Measurements from ENCODE around the gene CTNNA1. TPM values are rescaled to one million over a fixed set of nuclear protein-coding genes. Genes with fewer than 3 reads are reported as not detected.

CTNNA1 gene
- total RNA-seq, 2 donors from 2014 or later: 259 to 314 TPM

DNA sequence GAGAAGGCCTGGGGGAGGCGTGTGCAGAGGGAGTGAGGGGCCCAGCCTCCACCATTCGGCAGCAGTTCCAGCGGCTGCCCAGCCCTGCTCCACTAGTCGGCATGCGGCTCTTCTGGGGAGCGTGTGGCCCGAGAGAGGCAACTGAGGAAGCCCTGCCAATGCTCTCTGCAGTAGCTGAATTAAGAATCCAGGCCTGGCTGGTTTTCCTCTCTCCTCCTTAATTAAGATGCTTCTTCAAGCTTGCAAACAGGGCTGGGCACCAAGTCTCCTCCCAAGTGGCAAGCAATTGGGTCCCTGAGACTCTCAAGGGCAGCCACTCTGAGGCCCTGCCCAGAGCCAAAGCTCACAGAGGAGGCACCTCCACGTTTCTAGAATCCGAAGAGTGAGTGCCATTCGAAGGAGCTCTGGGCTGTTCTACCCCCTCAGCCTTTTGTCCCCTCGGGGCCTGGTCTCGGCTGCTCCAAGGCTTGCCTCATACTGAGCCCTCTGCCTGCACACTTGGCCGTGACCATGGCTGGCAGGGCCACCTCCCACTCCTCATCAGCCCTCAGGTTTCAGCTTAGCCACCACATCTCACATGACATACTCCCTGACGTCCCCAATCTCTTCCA, 197.3 kb downstream of the CTNNA1 start:
- ATAC-seq (no peak), DNase-seq (no peak)
- intact Hi-C loops (cut with DNase I): no loop called here

DNA sequence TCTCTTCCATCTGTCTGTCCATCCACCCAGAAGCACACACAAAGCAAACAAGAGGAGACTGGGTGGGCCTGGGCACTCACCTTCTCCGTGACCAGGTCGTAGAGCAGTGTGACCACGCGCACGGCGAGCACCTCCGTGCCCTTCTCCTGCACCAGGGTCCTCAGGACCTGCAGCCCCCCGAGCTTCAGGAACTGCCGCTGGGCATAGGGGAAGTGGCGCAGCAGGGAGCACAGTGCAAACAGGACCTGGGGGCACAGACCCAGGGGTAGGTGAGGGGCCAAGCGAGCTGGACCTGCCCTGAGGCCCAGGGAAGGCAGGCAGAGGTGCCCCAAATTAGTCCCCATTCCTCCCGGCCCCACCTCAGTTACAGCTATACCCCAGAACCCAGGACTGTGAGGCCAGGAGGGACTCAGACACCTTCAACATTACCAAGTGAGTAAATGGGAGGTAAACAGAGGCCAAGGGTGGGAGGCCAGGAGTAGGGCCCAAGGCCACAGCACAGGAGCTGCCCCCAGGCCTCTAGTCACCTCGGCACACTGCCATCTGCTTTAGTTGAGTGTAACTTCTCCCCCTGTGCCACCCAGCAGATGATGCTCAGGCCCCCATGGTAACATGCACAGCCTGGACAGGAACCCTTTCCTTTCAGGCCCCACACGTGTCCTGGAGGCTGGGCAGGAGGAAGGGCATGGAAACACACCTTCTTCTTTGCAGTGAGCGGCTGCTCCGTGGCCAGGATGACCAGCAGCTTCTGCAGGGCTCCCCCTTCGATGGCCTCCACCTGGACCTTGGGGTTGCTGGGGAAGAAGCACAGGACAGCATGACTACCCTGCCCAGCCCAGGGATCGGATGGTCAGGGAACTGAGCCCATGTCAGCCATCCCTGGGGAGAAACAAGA, 198.1 kb downstream of the CTNNA1 start:
- intact Hi-C loops (cut with DNase I): no loop called here

GRCh38 chr5:138951986-138952735, 198.9 kb downstream of the CTNNA1 start:
- no peak for DNase-seq
- no peak for ATAC-seq
- intact Hi-C loops (cut with DNase I): no loop called here

More for the DNA sequence above, 198.1 kb downstream of the CTNNA1 start:
- no peak for DNase-seq
- ATAC-seq: no peak

DNA sequence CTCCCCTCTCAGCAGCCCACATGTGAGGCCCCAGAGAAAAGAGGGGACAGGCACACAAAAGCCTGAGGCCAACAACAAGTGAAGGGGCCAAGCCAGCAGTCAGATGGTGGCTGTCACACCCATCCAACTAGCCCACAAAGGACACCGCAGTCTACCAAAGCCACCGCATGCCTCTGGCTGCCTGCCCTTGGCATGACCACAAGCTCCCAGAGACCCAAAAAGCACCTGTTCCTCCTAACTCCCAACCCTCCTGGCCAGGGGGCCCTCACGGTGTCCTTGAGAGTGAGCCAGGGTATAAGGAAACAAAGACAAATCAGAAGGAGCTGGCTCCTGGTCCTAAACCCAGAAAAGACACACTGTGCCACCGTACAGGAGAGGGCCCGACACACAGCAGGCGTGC, 199.7 kb downstream of the CTNNA1 start:
- intact Hi-C loops (cut with DNase I): no loop called here
- ATAC-seq (peak; percentile 2 to 5), DNase-seq (no peak)

GRCh38 chr5:138953387-138954256, 200.4 kb downstream of the CTNNA1 start:
- intact Hi-C loops (cut with DNase I): no loop called here
- ATAC-seq (peak; percentile 90 to 94), DNase-seq (peak; percentile 92)

- intact Hi-C loops (cut with DNase I): no loop called here
- DNase-seq (no peak), ATAC-seq (peak in 1 of 2 donors; percentile 24)
Measured at GRCh38 chr5:138954257-138955012, 201.2 kb downstream of the CTNNA1 start.

DNA sequence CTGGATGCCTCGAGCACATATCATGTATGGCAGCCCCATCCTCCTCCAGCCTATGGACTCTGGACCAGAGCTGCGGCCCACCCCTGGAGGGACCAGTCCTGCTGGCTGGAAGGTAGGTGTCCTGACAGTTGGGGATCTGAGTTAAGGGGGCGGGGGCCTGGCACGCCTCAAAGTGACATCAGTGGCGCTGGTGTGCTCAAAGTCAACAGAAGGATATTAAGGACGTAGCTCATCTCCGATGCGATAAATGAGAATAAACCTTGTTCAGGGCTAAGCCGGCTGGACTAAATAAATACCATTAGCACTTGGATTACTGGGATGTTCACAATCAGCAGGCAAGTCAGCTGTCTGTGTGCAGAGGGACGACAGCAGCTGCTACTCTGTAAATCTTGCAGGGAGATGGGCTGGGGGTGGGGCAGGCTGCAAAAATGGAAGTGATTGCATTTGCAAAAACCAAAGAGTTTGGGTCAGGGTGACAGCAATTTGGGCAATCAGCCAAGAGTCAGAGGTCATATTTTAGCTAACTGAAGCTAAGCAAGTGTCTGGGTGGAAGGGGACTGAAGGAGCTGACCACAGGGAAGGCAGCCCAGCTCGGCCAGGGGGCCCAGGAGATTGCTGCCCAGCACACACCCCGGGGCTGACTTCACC, 201.9 kb downstream of the CTNNA1 start:
- ATAC-seq (peak in 1 of 2 donors; percentile 9), DNase-seq (no peak)
- intact Hi-C loops (cut with DNase I): no loop called here

DNA sequence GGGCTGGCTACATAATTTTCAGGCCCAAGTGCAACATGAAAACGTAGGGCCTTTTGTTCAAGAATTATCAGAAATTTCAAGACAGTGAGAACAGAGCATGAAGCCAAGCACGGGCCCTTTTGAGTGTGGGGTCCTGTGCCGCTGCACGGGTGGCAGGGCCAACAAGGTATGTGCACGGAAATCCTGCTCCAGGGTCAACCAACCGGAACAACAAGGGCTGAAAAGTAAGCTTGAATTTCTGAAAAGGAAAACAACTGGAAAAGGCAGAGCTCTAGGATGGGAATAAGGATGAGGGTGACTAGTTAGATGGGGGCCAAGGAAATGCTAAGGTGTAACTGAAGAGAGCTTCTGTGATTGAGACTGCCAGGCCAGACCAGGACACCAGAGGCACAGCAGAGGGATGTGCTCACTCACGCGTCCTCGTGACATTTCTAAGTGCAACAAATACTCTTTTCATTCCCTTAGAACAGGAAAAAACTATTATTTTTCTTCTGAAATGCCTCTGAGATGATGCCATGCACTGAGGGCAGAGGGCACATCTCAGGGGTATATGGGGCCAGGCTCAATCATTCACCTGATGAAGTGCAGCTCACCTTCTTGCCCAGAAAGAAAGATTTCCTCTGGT, 202.6 kb downstream of the CTNNA1 start:
- DNase-seq (no peak), ATAC-seq (no peak)
- intact Hi-C loops (cut with DNase I): no loop called here

GRCh38 chr5:138956801-138957200, 203.6 kb downstream of the CTNNA1 start:
- ATAC-seq: no peak
- no peak for DNase-seq
- intact Hi-C loops (cut with DNase I): no loop called here

DNA sequence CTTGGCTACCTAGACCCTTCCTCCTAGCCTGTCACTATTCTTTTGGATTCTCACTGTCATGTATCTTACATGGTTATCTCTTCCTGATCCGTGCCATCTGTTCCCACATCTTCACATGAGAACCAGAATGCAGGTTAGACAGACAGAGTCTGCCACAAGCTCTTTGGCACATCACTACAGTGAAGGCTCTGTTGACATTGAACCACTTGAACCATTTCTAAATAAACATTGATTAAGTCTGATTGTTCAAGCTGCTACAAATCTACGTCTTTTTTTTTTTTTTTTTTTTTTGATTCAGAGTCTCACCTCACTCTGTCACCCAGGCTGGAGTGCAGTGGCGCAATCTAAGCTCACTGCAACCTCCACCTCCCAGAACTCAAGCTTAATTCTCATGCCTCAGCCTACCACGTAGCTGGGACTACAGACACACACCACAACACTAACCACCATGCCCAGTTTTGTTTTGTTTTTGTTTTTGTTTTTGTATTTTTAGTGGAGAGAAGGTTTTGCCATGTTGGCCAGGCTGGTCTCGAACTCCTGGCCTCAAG, 207.0 kb downstream of the CTNNA1 start:
- ATAC-seq: no peak
- intact Hi-C loops (cut with DNase I): no loop called here
- no peak for DNase-seq

DNA sequence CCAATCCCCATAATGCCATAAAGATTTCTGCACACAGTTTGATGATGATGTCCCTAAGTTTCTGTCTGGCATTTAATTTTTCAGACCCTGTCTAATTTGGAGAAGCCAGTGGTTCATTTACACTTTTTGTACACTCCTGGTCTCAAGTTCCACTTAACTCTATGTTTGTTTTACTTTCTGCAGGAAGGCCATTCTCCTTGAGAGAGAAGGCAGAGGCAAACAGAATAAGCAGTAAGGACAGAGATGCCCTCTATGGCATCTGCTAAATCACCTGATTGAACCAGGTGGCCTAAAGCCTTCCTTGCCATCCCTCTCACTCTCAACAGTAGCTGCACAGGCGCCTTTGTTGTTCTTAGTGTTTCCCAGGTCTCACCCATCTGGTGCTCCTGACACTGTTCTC, 208.0 kb downstream of the CTNNA1 start:
- intact Hi-C loops (cut with DNase I): no loop called here
- DNase-seq: no peak

DNA sequence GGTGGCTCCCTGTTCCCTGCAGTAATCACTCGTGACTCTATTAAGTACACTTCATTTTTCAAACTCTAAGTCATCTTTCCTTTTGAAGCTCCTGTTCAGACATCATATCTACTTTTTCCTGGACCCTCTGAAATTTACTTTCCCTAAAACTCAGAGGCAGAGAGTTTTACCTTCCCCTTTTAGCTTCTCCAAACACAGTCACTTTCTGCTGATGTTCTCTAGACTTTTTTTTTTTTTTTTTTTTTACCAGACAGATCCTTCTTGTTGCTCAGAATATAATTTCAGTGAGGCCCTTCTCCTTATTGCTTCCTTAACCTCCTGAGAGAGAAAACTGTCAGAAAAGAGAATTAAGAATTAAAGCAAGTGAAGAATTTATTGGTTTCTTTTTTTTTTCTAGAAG, 208.5 kb downstream of the CTNNA1 start:
- ATAC-seq: no peak

More for the DNA sequence above, 208.0 kb downstream of the CTNNA1 start:
- no peak for ATAC-seq

DNA sequence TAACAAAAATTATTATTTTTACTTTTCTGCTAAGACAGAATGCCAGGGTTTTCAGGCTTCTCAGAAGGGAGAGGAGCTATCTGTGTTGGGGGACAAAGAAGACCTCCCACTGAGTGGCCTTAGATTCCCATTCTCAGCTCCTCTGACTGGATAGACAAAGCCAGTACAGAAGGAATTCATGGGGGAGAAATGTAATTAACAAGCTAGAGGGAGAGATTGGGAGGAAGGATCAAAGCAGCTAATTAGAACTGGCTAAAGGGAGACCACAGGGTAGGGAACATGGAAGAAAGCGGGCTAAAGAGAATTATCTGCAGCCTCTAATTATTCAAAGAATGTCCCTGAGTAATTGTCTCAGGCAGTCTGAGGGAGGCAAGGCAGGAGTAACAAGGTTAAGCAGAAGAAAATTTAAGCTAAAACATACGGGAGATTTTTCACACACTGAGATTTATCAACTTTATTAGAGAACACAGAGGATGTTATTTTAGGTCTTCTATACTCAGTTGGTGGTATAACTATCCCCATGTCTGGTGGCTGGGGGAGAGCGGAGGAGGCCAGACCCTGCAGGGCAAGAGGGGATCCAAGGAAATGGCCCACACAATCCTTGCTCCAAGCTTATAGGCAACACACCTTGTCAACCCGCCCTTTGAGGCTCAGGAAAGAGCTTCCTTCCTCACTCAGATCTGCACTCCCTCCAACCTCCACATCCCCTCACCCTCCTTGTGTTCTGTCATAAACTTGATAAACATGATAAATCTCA, 209.6 kb downstream of the CTNNA1 start:
- intact Hi-C loops (cut with DNase I): no loop called here
- DNase-seq: no peak
- no peak for ATAC-seq

More for the DNA sequence above, 208.5 kb downstream of the CTNNA1 start:
- intact Hi-C loops (cut with DNase I): no loop called here
- no peak for DNase-seq

GRCh38 chr5:138963763-138964371, 210.6 kb downstream of the CTNNA1 start:
- intact Hi-C loops (cut with DNase I): no loop called here
- DNase-seq (no peak), ATAC-seq (no peak)

DNA sequence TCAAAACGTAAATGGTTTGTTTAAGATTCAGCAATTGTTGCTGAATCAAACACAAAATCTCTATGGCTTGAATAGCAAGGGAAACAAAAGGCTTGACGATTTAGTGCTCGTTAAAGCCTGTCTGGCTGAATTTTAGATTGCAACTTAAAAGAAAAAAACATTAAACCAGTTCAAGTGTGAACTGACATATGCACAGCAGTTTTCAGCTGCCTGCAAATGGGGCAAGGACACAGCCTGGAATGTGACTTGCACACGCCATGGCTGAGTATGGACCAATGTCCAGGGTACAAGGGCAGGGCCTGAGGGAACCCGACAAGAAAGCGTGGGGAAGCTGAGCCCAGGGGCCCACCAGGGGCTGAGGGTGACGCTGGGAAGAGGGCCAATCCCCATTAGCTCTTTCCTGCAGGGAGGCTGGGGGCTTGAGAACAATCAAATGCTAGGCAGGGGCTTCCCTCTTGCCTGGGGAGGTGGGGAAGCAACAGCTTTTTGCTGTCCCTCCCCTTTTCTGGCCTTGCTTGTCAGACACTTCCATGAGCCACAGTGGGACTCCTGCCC, 211.5 kb downstream of the CTNNA1 start:
- ATAC-seq (peak; percentile 13 to 23), DNase-seq (no peak)
- intact Hi-C loops (cut with DNase I): no loop called here

- no peak for ATAC-seq
Measured at GRCh38 chr5:138965626-138966025, 212.4 kb downstream of the CTNNA1 start.

More at GRCh38 chr5:138965626-138966025, 212.4 kb downstream of the CTNNA1 start:
- no peak for DNase-seq
- intact Hi-C loops (cut with DNase I): no loop called here

Data from left cardiac atrium (tissue), 4 donors.